NT2/D1 (cell line): ENCODE results near the gene MAP1B.

Experiments used
- SUZ12 ChIP-seq: IDR thresholded peaks from 2 replicates; pipeline ENCODE4 v1.6.1; 2011; ENCODE audit not compliant: insufficient read length, insufficient read depth; ENCODE audit errors: extremely low read depth
- YY1 ChIP-seq: IDR thresholded peaks from 2 replicates; pipeline ENCODE4 v1.6.1; 2011; ENCODE audit not compliant: insufficient read length, insufficient read depth
- ZNF274 ChIP-seq: IDR thresholded peaks from 2 replicates; pipeline ENCODE4 v1.6.1; 2011; ENCODE audit warnings: mild to moderate bottlenecking, low read depth, low read length

DNA sequence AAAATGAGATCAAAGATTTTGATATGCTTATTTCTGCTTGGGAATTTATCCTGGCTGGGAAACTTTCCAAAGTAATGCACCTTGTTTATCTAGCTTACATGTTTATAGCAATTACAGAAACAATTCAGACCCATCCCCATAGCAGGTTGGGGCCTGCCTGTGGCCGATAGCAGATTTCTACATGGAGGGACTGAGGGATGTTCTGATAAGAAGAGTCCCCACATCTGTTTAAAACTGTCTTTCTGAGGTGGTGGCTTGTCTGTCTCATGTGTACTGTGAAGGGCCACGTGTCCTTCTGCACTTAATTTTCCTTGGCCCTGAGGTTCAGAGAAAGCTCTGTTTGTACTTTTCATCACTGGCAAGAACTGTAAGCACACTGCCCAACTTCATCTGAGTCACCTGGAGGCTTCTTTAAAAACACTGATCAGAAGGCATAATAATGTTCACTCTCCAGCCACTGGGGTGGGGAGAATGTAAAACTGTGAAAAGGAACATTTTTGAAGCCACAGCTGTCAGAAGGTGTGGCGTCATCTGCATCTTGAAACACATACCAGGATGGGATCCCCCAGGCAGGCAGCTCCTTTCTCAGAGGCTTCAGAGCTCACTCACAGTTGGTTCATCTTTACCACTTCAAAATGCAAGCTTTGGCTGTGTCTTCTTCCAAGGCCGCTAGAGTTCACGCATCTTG lies 80.3 kb downstream of the MAP1B start:
- TF ChIP-seq SUZ12 (no peak), YY1 (no peak), ZNF274 (no peak)
